ENCODE measurements around the gene MEIOC. TPM values are rescaled to one million over a fixed set of nuclear protein-coding genes. Genes with fewer than 3 reads are reported as not detected.

MEIOC gene
- total RNA-seq: under 0.01 and 0.43 TPM in 2 replicates

DNA sequence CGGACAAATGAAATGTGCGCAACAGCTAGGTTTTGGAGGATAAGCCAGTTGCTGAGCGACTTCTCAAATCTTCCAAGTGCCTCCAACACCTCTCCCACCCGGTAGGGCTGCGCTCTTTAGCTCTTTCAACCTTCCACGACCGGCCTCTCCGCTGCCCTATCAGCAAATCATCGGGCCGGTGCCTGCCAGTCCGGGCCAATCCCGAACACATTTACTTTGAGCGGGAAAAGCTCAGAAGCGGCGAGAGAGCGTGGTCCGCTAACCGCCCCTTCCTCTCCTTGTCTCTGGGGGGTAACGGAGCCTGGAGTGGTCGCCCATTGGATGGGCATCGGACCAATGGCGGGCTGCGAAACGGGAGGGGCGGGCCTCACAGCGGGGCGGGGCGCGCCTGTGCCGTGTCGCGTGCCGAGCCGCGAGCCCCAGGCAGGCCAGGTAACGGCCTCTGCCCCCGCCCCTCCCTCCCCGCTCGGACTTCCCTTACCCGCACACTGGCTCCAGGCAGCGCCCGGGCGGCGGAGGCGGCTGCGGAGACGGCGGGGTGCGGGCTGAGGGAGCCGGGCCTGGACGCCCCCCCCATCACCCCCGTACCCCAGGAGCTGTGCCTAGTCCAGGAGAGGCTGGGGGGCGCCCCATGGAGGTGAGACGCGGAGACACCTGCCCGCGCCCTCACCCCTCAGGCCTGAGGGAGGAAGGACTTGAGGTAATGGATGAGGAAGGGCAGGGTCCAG is at the start of gene MEIOC:
TSS of gene MEIOC (plus strand) at position 486 of the 728 bp plus-strand sequence. CDS start at position 632, 146 bp downstream.
- DNase-seq (ENCODE audit: low read depth): peak; percentile 17
- peak within 1 kb of the TSS; percentile 37 for H3K4me3 ChIP-seq (ENCODE audit: low read depth, low read length)

DNA sequence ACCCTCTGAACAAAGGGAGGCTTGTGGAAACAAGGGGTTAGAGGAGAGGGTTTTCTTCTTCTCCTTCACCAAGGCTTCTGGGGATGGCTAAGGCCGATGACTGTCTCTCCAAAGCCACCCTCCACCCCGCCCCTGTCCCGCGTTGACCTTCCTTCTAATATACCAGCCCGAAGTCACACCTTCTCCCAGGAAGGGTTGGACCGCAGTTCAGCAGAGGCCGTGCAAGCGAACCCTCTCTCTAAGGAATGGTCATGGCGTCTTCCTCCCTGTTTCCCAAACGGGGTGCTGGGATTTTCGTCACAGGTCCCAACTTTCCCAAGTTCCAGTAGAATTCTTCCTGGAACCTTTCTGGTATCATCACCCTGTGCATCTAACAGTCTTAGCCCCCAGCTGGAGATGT is 49.6 kb upstream of the MEIOC start:
- DNase-seq (ENCODE audit: low read depth): no peak
- H3K4me3 ChIP-seq (ENCODE audit: low read depth, low read length): no peak overlapping the region
- TF ChIP-seq CTCF (IDR thresholded peaks at IDR 0.05; ENCODE audit: insufficient read depth, low read depth, low read length): no peak

More for the DNA sequence above, at the start of gene MEIOC:
- TF ChIP-seq CTCF (IDR thresholded peaks at IDR 0.05; ENCODE audit: insufficient read depth, low read depth, low read length): no peak

GRCh38 chr17:44607836-44608690 is 48.2 kb upstream of the MEIOC start:
- no peak for TF ChIP-seq CTCF (IDR thresholded peaks at IDR 0.05; ENCODE audit: insufficient read depth, low read depth, low read length)
- DNase-seq (ENCODE audit: low read depth): peak; percentile 44
- no peak overlapping the region for H3K4me3 ChIP-seq (ENCODE audit: low read depth, low read length)

GRCh38 chr17:44608727-44609435 is 47.4 kb upstream of the MEIOC start:
- no peak for TF ChIP-seq CTCF (IDR thresholded peaks at IDR 0.05; ENCODE audit: insufficient read depth, low read depth, low read length)
- DNase-seq (ENCODE audit: low read depth): peak; percentile 19
- H3K4me3 ChIP-seq (ENCODE audit: low read depth, low read length): no peak overlapping the region

GRCh38 chr17:44610331-44610730 is 45.9 kb upstream of the MEIOC start:
- TF ChIP-seq CTCF (IDR thresholded peaks at IDR 0.05; ENCODE audit: insufficient read depth, low read depth, low read length): no peak
- H3K4me3 ChIP-seq (ENCODE audit: low read depth, low read length): no peak overlapping the region
- no peak for DNase-seq (ENCODE audit: low read depth)

DNA sequence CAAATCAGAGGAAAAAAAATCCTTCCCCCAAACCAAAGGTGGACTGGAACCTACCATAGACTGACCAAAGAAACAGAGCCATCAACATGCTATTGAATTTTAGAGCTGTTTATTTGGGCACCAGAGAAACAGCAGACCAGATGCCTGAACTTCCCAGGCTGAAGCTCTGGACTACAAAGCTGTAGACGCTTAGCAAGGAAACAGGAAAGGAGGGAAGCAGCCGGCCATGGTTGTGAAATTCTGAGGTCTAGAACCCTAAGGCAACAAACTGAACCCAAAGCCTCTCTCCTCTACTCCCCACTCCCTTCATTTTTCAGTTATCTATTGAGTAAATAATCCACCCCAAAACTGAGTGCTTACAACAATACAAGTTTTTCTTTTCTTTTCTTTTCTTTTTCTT is 45.4 kb upstream of the MEIOC start:
- DNase-seq (ENCODE audit: low read depth): peak; percentile 62
- no peak overlapping the region for H3K4me3 ChIP-seq (ENCODE audit: low read depth, low read length)
- TF ChIP-seq CTCF (IDR thresholded peaks at IDR 0.05; ENCODE audit: insufficient read depth, low read depth, low read length): no peak

All from fibroblast of villous mesenchyme (primary cell).